Kidney (tissue), 14 donors: ENCODE data around the gene RARG. TPM values are rescaled to one million over a fixed set of nuclear protein-coding genes. Genes with fewer than 3 reads are reported as not detected.

Experiments
- DNase-seq, 5 donors: peaks; one replicate each; pipeline ENCODE4 v3.0.0-alpha.2; 2013 to 2020
- FAIRE-seq: peaks from 2 replicates; lab custom pipeline; 2012; peaks lifted over from hg19 to GRCh38; lab: Jason Lieb, UNC
- H3K27ac ChIP-seq, 2 donors: one replicate each; pipeline ENCODE4 v1.7.0; 2013; ENCODE audit warnings: low read depth in 2 of 2, low read length in 2 of 2, inconsistent platforms in 1 of 2
- H3K27me3 ChIP-seq: one replicate; pipeline ENCODE4 v1.7.1; 2013; ENCODE audit warnings: low read length, inconsistent platforms; ENCODE audit not compliant: control insufficient read depth, insufficient read depth
- H3K36me3 ChIP-seq, 3 donors: one replicate each; pipeline versions ENCODE4 v1.7.0 to v1.7.1; 2013; ENCODE audit warnings: low read length in 3 of 3, control low read depth in 1 of 3, inconsistent platforms in 1 of 3; ENCODE audit not compliant: insufficient read depth in 3 of 3, control insufficient read depth in 2 of 3
- H3K4me1 ChIP-seq, 3 donors: one replicate each; pipeline versions ENCODE4 v1.7.0 to v1.7.1; 2013; ENCODE audit warnings: low read length in 3 of 3, inconsistent platforms in 1 of 3, low read depth in 1 of 3; ENCODE audit not compliant: control insufficient read depth in 2 of 3, insufficient read depth in 2 of 3
- H3K4me3 ChIP-seq, 3 donors: one replicate each; pipeline versions ENCODE4 v1.7.0 to v1.8.1; 2013; ENCODE audit warnings: low read length in 3 of 3, control low read depth in 1 of 3, inconsistent platforms in 1 of 3
- H3K9ac ChIP-seq, 3 donors: one replicate each; pipeline versions ENCODE4 v1.7.0 to v1.7.1; 2013; ENCODE audit warnings: low read length in 3 of 3, control low read depth in 1 of 3, inconsistent platforms in 1 of 3
- H3K9me3 ChIP-seq, 3 donors: one replicate each; pipeline versions ENCODE4 v1.7.0 to v1.7.1; 2013; ENCODE audit warnings: low read length in 3 of 3, control low read depth in 1 of 3, inconsistent platforms in 1 of 3; ENCODE audit not compliant: control insufficient read depth in 2 of 3, insufficient read depth in 1 of 3
- CTCF ChIP-seq: IDR thresholded peaks from 3 replicates; pipeline ENCODE4 v1.5.1; 2012; ENCODE audit warnings: mild to moderate bottlenecking, moderate library complexity, borderline replicate concordance; ENCODE audit not compliant: insufficient read depth; ENCODE audit errors: extremely low read depth
- intact Hi-C: fragments of 100-400 bp; cut with DNase I; formaldehyde crosslinking; loops from one replicate; pipeline ENCODE4 v1.11.1; 2022
- polyA plus RNA-seq: library from polyadenylated mRNA; stranded (reverse); fragments of 350-450 nt; fragmentation: Illumina TruSeq; extraction: RNeasy Lipid Tissue Mini Kit (QIAGEN cat#74804); gene quantifications from one replicate; pipeline ENCODE4 v1.2.3, GENCODE V29; 2014; ENCODE audit warnings: low read depth, low replicate concordance; ENCODE audit not compliant: insufficient read depth
- total RNA-seq: library from RNA; stranded (reverse); fragmentation: NEBNext Ultra II Directional; extraction: Animal tissue kit (Norgen Biotek cat#: 25700); gene quantifications from one replicate; pipeline ENCODE4 v1.2.1, GENCODE V29; 2021
- donor health status: control.
- donor health status: control.
- donor health status: control.
- donor health status: control.
- donor health status: control.
- donor health status: DM: yes; HTN: yes; CAD: no.
- donor health status: Normal renal cell carcinoma (clear cell type).

The RARG gene
- total and polyA plus RNA-seq, 2 donors from 2014 or later, result 13.2 to 34.1 TPM

- H3K4me1 ChIP-seq, result peaks cover 0 to 2% (median 0%) of the 10 kb centered on the region in 3 donors
- H3K27me3 ChIP-seq, result no peaks in the 10 kb centered on the region
- no peak overlapping the region for H3K27ac ChIP-seq
- peak overlapping the region; percentile 76 to 89 (median 87) for H3K4me3 ChIP-seq
- DNase-seq, result peak in 1 of 5 donors; percentile 22
- H3K9ac ChIP-seq, result peak overlapping the region in 2 of 3 donors; percentile 34 to 81
- no peak for FAIRE-seq
- H3K36me3 ChIP-seq, result no peaks in the 10 kb centered on the region
- TF ChIP-seq CTCF, result no peak
- H3K9me3 ChIP-seq, result no peaks in the 10 kb centered on the region
- intact Hi-C loops, result no loop called here
Measured at GRCh38 chr12:53268630-53269562, 36.9 kb upstream of the RARG start.

DNA sequence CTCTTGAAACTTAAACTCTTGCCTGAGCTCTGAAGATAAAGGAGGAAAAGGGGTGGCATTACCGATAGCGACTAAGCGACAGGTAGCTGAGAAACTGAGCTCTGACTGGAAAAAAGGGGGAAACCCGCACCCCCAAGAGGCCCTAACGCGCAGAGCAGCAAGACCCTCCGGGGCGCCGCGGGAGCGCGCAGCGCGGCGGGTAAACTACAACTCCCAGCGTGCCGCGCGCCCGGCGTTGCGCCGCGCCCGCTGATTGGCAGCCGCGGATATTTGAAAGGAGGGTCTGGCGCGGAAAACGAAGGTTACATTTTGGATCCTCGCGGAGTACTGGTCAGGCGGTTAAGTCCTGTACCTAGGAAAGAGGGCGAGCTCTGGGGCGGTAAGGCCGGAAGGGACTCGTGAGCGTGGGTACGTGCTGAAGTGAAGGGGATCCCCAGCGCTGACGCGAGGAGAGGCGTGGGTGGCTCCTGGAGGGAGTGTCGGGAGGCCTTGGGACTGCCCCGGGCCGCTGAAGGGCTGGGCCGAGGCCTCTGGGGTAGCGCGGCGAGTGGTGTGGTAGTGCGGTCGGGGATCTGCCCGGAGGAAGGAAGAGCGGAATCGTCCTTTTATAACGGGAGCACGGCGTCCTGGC lies 36.1 kb upstream of the RARG start, which contains the start of gene ESPL1:
Gene ESPL1 (plus strand): TSS at position 301 of the 631 bp plus-strand sequence. CDS start 468 bp downstream, outside the sequence.
- intact Hi-C loops, result no loop called here
- peak; percentile 85 to 94 (median 88) for DNase-seq
- no peak for TF ChIP-seq CTCF
- H3K9ac ChIP-seq, result peak within 1 kb of the TSS in 2 of 3 donors; percentile 67 to 81
- H3K9me3 ChIP-seq, result no peaks in the 10 kb centered on the region
- no peaks in the 10 kb centered on the region for H3K27me3 ChIP-seq
- no peak for FAIRE-seq
- H3K4me3 ChIP-seq, result peak within 1 kb of the TSS; percentile 76 to 89 (median 87)
- H3K4me1 ChIP-seq, result peaks cover 0 to 2% (median 0%) of the 10 kb centered on the region in 3 donors
- H3K27ac ChIP-seq, result peak within 1 kb of the TSS in 1 of 2 donors; percentile 51
- no peaks in the 10 kb centered on the region for H3K36me3 ChIP-seq

DNA sequence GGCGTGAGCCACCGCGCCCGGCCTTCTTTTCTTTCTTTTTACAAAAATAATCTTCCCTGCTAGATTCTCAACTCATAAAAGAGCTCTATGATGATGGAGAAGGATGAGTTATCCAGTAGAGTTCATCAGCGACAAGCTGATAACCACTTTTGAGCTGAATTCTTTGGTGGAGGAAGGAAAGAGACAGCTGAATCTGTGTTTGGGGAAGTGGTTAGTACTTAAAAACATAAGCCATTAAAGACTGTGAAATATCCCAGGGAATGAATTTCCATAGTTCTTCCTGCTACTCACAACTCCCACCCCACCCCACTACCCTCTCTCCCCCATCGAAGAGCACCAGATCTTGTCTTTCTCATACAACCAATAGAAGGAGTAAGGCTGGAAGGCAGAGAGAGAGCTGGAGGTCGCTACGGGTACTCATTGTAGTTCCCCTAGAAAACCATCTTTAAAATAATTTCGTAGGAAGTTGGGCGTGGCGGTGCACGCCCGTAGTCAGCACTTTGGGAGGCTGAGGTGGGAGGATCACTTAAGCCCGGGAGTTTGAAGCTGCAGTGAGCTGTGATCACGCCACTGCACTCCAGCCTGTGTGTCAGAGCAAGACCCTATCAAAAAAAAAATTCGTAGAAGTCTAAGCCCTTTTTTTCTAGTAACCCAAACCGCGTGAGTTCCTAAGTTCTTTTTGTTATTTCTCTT lies 35.4 kb upstream of the RARG start:
- intact Hi-C loops, result no loop called here
- Histone ChIP-seq H3K36me3 (no peaks in the 10 kb centered on the region), H3K4me3 (peak overlapping the region; percentile 76 to 89 (median 87)), H3K9ac (peak overlapping the region in 2 of 3 donors; percentile 60 to 67), H3K27me3 (no peaks in the 10 kb centered on the region), H3K27ac (peak overlapping the region in 1 of 2 donors; percentile 51), H3K4me1 (peaks cover 0 to 2% (median 0%) of the 10 kb centered on the region in 3 donors), H3K9me3 (no peaks in the 10 kb centered on the region)
- TF ChIP-seq CTCF, result no peak
- FAIRE-seq (no peak), DNase-seq (no peak)
